Progenitor cell of endocrine pancreas (in vitro differentiated cells): Measurements from ENCODE around the gene TSSK3. TPM values are rescaled to one million over a fixed set of nuclear protein-coding genes. Genes with fewer than 3 reads are reported as not detected.

Experiments
- DNase-seq: peaks from one replicate; pipeline ENCODE4 v3.0.0; 2021; ENCODE audit warnings: low spot score; ENCODE audit not compliant: unreplicated experiment
- H3K27ac Mint-ChIP-seq: 2 replicates; pipeline ENCODE4 v1.8.0; 2021; ENCODE audit warnings: mild to moderate bottlenecking, moderate library complexity, mixed read lengths
- H3K27me3 Mint-ChIP-seq: 2 replicates; pipeline ENCODE4 v1.8.0; 2021; ENCODE audit warnings: mixed read lengths
- H3K36me3 Mint-ChIP-seq: 2 replicates; pipeline ENCODE4 v1.8.0; 2022; ENCODE audit warnings: mixed read lengths; ENCODE audit not compliant: insufficient read depth
- H3K4me1 Mint-ChIP-seq: 2 replicates; pipeline ENCODE4 v1.8.0; 2021; ENCODE audit warnings: low read depth, mixed read lengths
- H3K4me3 Mint-ChIP-seq: 2 replicates; pipeline ENCODE4 v1.8.0; 2021; ENCODE audit warnings: low read depth, mild to moderate bottlenecking, moderate library complexity, mixed read lengths
- H3K9me3 Mint-ChIP-seq: 2 replicates; pipeline ENCODE4 v1.8.0; 2021; ENCODE audit warnings: low read depth, mixed read lengths
- total RNA-seq: library from RNA; stranded (reverse); gene quantifications from 2 replicates; pipeline ENCODE4 v1.2.1, GENCODE V29; 2021
- TF ChIP-seq, protein P1 (sequence below): fragments of 200-600 bp; sonication (generic); IDR thresholded peaks from one replicate; pipeline ENCODE4 v1.5.0; 2021; ENCODE audit warnings: antibody characterized with exemption, mild to moderate bottlenecking; ENCODE audit not compliant: unreplicated experiment

TSSK3 gene
- total RNA-seq, 1 donor from 2014 or later = 3.9 TPM

GRCh38 chr1:32399843-32400242 lies 37.5 kb downstream of the TSSK3 start:
- TF ChIP-seq, protein P1, sequence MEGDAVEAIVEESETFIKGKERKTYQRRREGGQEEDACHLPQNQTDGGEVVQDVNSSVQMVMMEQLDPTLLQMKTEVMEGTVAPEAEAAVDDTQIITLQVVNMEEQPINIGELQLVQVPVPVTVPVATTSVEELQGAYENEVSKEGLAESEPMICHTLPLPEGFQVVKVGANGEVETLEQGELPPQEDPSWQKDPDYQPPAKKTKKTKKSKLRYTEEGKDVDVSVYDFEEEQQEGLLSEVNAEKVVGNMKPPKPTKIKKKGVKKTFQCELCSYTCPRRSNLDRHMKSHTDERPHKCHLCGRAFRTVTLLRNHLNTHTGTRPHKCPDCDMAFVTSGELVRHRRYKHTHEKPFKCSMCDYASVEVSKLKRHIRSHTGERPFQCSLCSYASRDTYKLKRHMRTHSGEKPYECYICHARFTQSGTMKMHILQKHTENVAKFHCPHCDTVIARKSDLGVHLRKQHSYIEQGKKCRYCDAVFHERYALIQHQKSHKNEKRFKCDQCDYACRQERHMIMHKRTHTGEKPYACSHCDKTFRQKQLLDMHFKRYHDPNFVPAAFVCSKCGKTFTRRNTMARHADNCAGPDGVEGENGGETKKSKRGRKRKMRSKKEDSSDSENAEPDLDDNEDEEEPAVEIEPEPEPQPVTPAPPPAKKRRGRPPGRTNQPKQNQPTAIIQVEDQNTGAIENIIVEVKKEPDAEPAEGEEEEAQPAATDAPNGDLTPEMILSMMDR = no peak
- Mint-ChIP-seq H3K36me3 (peaks cover 4% of the 10 kb centered on the region), H3K4me3 (no peak overlapping the region), H3K4me1 (peaks cover 5% of the 10 kb centered on the region), H3K27ac (no peak overlapping the region), H3K27me3 (no peaks in the 10 kb centered on the region), H3K9me3 (no peaks in the 10 kb centered on the region)
- DNase-seq = no peak

GRCh38 chr1:32400876-32401631 lies 38.7 kb downstream of the TSSK3 start:
- peaks cover 3% of the 10 kb centered on the region for H3K4me1 Mint-ChIP-seq
- no peak overlapping the region for H3K27ac Mint-ChIP-seq
- H3K36me3 Mint-ChIP-seq = peaks cover 4% of the 10 kb centered on the region
- peak; percentile 77 for DNase-seq
- TF ChIP-seq, protein P1 = peak; percentile 89
- no peaks in the 10 kb centered on the region for H3K9me3 Mint-ChIP-seq
- H3K4me3 Mint-ChIP-seq = no peak overlapping the region
- no peaks in the 10 kb centered on the region for H3K27me3 Mint-ChIP-seq

- no peaks in the 10 kb centered on the region for H3K27me3 Mint-ChIP-seq
- TF ChIP-seq, protein P1 = no peak
- H3K27ac Mint-ChIP-seq = no peak overlapping the region
Measured at GRCh38 chr1:32404946-32405345, 42.6 kb downstream of the TSSK3 start.

GRCh38 chr1:32405672-32406467 lies 43.5 kb downstream of the TSSK3 start:
- no peak overlapping the region for H3K27ac Mint-ChIP-seq
- H3K9me3 Mint-ChIP-seq = no peaks in the 10 kb centered on the region
- no peak overlapping the region for H3K4me3 Mint-ChIP-seq
- no peaks in the 10 kb centered on the region for H3K36me3 Mint-ChIP-seq
- DNase-seq = no peak
- peaks cover 2% of the 10 kb centered on the region for H3K4me1 Mint-ChIP-seq
- TF ChIP-seq, protein P1 = no peak
- H3K27me3 Mint-ChIP-seq = no peaks in the 10 kb centered on the region

More at GRCh38 chr1:32404946-32405345, 42.6 kb downstream of the TSSK3 start:
- no peaks in the 10 kb centered on the region for H3K9me3 Mint-ChIP-seq
- no peaks in the 10 kb centered on the region for H3K36me3 Mint-ChIP-seq
- no peak overlapping the region for H3K4me3 Mint-ChIP-seq
- DNase-seq = no peak
- H3K4me1 Mint-ChIP-seq = peaks cover 3% of the 10 kb centered on the region

GRCh38 chr1:32406629-32407111 lies 44.3 kb downstream of the TSSK3 start:
- Mint-ChIP-seq H3K4me1 (peaks cover 2% of the 10 kb centered on the region), H3K27ac (no peak overlapping the region), H3K4me3 (no peak overlapping the region), H3K36me3 (no peaks in the 10 kb centered on the region), H3K9me3 (no peaks in the 10 kb centered on the region), H3K27me3 (no peaks in the 10 kb centered on the region)
- no peak for DNase-seq
- TF ChIP-seq, protein P1 = no peak
